ENCODE results near the gene AKAP13. TPM values are rescaled to one million over a fixed set of nuclear protein-coding genes. Genes with fewer than 3 reads are reported as not detected.
"Not testable (repeated sequence)": the region's sequence is repeated elsewhere in the genome, so short reads cannot be mapped to it uniquely, and the experiment has no call there.

AKAP13 gene
- total RNA-seq, 2 experiments from 2014 or later: 85.1 to 104 TPM

- Mint-ChIP-seq H3K27me3 (no peaks in the 10 kb centered on the region), H3K4me1 (peaks cover 89% of the 10 kb centered on the region), H3K36me3 (ENCODE audit: low read depth) (no peaks in the 10 kb centered on the region), H3K9me3 (ENCODE audit: low read depth) (no peaks in the 10 kb centered on the region), H3K27ac (peak overlapping the region; percentile 52), H3K4me3 (no peak overlapping the region)
- POLR2A ChIA-PET: interaction anchor here (0.6 kb wide), 1 partner anchor 312 kb away, joined by 3 read pairs; no protein-coding TSS in a partner anchor
- ATAC-seq (peak; percentile 69), DNase-seq (peak; percentile 41)
- CTCF ChIA-PET: interaction anchor here (0.6 to 1.1 kb wide), 3 partner anchors 115 to 231 kb away, joined by 4 read pairs; no protein-coding TSS in a partner anchor
- intact Hi-C loops (cut with DNase I, micrococcal nuclease): loop anchor here in 1 of 2 experiments (5.0 kb wide), 1 partner anchor 35 kb away; no protein-coding TSS in a partner anchor
Measured at GRCh38 chr15:85477730-85478129, 97.3 kb downstream of the AKAP13 start.

- ATAC-seq (no peak), DNase-seq (no peak)
- H3K27ac Mint-ChIP-seq: no peak overlapping the region
- intact Hi-C loops (cut with DNase I, micrococcal nuclease): loop anchor here in 1 of 2 experiments (5.0 kb wide), 1 partner anchor 37 kb away; no protein-coding TSS in a partner anchor
- no peaks in the 10 kb centered on the region for H3K36me3 Mint-ChIP-seq (ENCODE audit: low read depth)
- no peak overlapping the region for H3K4me3 Mint-ChIP-seq
- CTCF ChIA-PET: interaction anchor here (0.6 to 1.0 kb wide), 5 partner anchors 10 to 256 kb away, joined by 3 read pairs; no protein-coding TSS in a partner anchor
- peaks cover 80% of the 10 kb centered on the region for H3K4me1 Mint-ChIP-seq
- no peaks in the 10 kb centered on the region for H3K9me3 Mint-ChIP-seq (ENCODE audit: low read depth)
- POLR2A ChIA-PET: interaction anchor here (1.0 kb wide), 1 partner anchor 10 kb away, joined by 3 read pairs; no protein-coding TSS in a partner anchor
- no peaks in the 10 kb centered on the region for H3K27me3 Mint-ChIP-seq
Measured at GRCh38 chr15:85479071-85479647, 98.8 kb downstream of the AKAP13 start.

GRCh38 chr15:85480923-85481322, 100.5 kb downstream of the AKAP13 start:
- CTCF ChIA-PET: no interaction called here
- intact Hi-C loops (cut with DNase I, micrococcal nuclease): no loop called here
- Mint-ChIP-seq H3K27me3 (no peaks in the 10 kb centered on the region), H3K4me1 (peaks cover 72% of the 10 kb centered on the region), H3K4me3 (no peak overlapping the region), H3K36me3 (ENCODE audit: low read depth) (no peaks in the 10 kb centered on the region), H3K27ac (peak overlapping the region; percentile 31), H3K9me3 (ENCODE audit: low read depth) (no peaks in the 10 kb centered on the region)
- DNase-seq: no peak
- ATAC-seq: no peak
- POLR2A ChIA-PET: no interaction called here

GRCh38 chr15:85481543-85481942, 101.1 kb downstream of the AKAP13 start:
- DNase-seq; H3K9me3 Mint-ChIP-seq (ENCODE audit: low read depth); H3K27me3 Mint-ChIP-seq; intact Hi-C loops (cut with DNase I, micrococcal nuclease); H3K36me3 Mint-ChIP-seq (ENCODE audit: low read depth); POLR2A ChIA-PET; H3K4me3 Mint-ChIP-seq; H3K27ac Mint-ChIP-seq; CTCF ChIA-PET: not testable (repeated sequence)
- peaks cover 74% of the 10 kb centered on the region for H3K4me1 Mint-ChIP-seq
- peak; percentile 38 for ATAC-seq

GRCh38 chr15:85482894-85483293, 102.5 kb downstream of the AKAP13 start:
- Mint-ChIP-seq H3K4me3 (no peak overlapping the region), H3K27ac (peak overlapping the region; percentile 1), H3K9me3 (ENCODE audit: low read depth) (no peaks in the 10 kb centered on the region), H3K27me3 (no peaks in the 10 kb centered on the region), H3K36me3 (ENCODE audit: low read depth) (peaks cover 5% of the 10 kb centered on the region), H3K4me1 (peaks cover 66% of the 10 kb centered on the region)
- DNase-seq: no peak
- intact Hi-C loops (cut with DNase I, micrococcal nuclease): no loop called here
- POLR2A ChIA-PET: no interaction called here
- CTCF ChIA-PET: no interaction called here
- no peak for ATAC-seq

GRCh38 chr15:85483955-85484354, 103.6 kb downstream of the AKAP13 start:
- H3K27me3 Mint-ChIP-seq; H3K4me3 Mint-ChIP-seq; H3K36me3 Mint-ChIP-seq (ENCODE audit: low read depth); intact Hi-C loops (cut with DNase I, micrococcal nuclease); H3K9me3 Mint-ChIP-seq (ENCODE audit: low read depth); DNase-seq; ATAC-seq: not testable (repeated sequence)
- Mint-ChIP-seq H3K27ac (peak overlapping the region; percentile 62), H3K4me1 (peaks cover 70% of the 10 kb centered on the region)
- ChIA-PET CTCF (interaction anchor here (0.6 to 1.0 kb wide), 6 partner anchors 9 to 187 kb away, joined by 3 to 6 read pairs (median 3); no protein-coding TSS in a partner anchor), POLR2A (interaction anchor here (0.6 kb wide), 1 partner anchor 61 kb away, joined by 4 read pairs; no protein-coding TSS in a partner anchor)

GRCh38 chr15:85484923-85485322, 104.5 kb downstream of the AKAP13 start:
- H3K27me3 Mint-ChIP-seq; ATAC-seq; H3K9me3 Mint-ChIP-seq (ENCODE audit: low read depth); DNase-seq; POLR2A ChIA-PET; H3K4me3 Mint-ChIP-seq: not testable (repeated sequence)
- H3K36me3 Mint-ChIP-seq (ENCODE audit: low read depth): peaks cover 12% of the 10 kb centered on the region
- intact Hi-C loops (cut with DNase I, micrococcal nuclease): loop anchor here (5.0 kb wide), 7 partner anchors 78 to 307 kb away; partner anchors contain the start of gene KLHL25 (in 1 of the 2)
- CTCF ChIA-PET: interaction anchor here (1.0 to 2.9 kb wide), 9 partner anchors 10 to 194 kb away, joined by 3 to 20 read pairs (median 6); no protein-coding TSS in a partner anchor
- H3K27ac Mint-ChIP-seq: peak overlapping the region; percentile 62
- peaks cover 72% of the 10 kb centered on the region for H3K4me1 Mint-ChIP-seq

- ChIA-PET CTCF (interaction anchor here (0.5 to 2.9 kb wide), 13 partner anchors 11 to 350 kb away, joined by 3 to 20 read pairs (median 4); no protein-coding TSS in a partner anchor), POLR2A (no interaction called here)
- intact Hi-C loops (cut with DNase I, micrococcal nuclease): loop anchor here (1.0 to 5.0 kb wide), 13 partner anchors 19 to 354 kb away; partner anchors contain the start of gene KLHL25 (in 1 of the 2)
- no peaks in the 10 kb centered on the region for H3K9me3 Mint-ChIP-seq (ENCODE audit: low read depth)
- DNase-seq (peak; percentile 74), ATAC-seq (peak; percentile 92)
- no peak overlapping the region for H3K4me3 Mint-ChIP-seq
- H3K27ac Mint-ChIP-seq: peak overlapping the region; percentile 23
- peaks cover 73% of the 10 kb centered on the region for H3K4me1 Mint-ChIP-seq
- peaks cover 12% of the 10 kb centered on the region for H3K36me3 Mint-ChIP-seq (ENCODE audit: low read depth)
- no peaks in the 10 kb centered on the region for H3K27me3 Mint-ChIP-seq
Measured at GRCh38 chr15:85485956-85486567, 105.7 kb downstream of the AKAP13 start.

GRCh38 chr15:85487796-85488195, 107.4 kb downstream of the AKAP13 start:
- Mint-ChIP-seq H3K36me3 (ENCODE audit: low read depth) (peaks cover 12% of the 10 kb centered on the region), H3K4me1 (peaks cover 62% of the 10 kb centered on the region)
- CTCF ChIA-PET: interaction anchor here (0.6 to 4.2 kb wide), 11 partner anchors 11 to 509 kb away, joined by 3 to 40 read pairs (median 5); no protein-coding TSS in a partner anchor
- ATAC-seq; DNase-seq; H3K9me3 Mint-ChIP-seq (ENCODE audit: low read depth); H3K4me3 Mint-ChIP-seq; H3K27me3 Mint-ChIP-seq; POLR2A ChIA-PET; H3K27ac Mint-ChIP-seq: not testable (repeated sequence)
- intact Hi-C loops (cut with DNase I, micrococcal nuclease): loop anchor here (2.0 to 5.0 kb wide), 10 partner anchors 55 to 305 kb away; partner anchors contain the start of gene KLHL25 (in 1 of the 2)

- no peaks in the 10 kb centered on the region for H3K27me3 Mint-ChIP-seq
- no peaks in the 10 kb centered on the region for H3K9me3 Mint-ChIP-seq (ENCODE audit: low read depth)
- peak; percentile 14 for ATAC-seq
- peaks cover 12% of the 10 kb centered on the region for H3K36me3 Mint-ChIP-seq (ENCODE audit: low read depth)
- no peak for DNase-seq
- CTCF ChIA-PET: interaction anchor here (0.7 to 4.2 kb wide), 11 partner anchors 10 to 352 kb away, joined by 3 to 40 read pairs (median 5); no protein-coding TSS in a partner anchor
- intact Hi-C loops (cut with DNase I, micrococcal nuclease): loop anchor here (5.0 kb wide), 7 partner anchors 82 to 303 kb away; partner anchors contain the start of gene KLHL25 (in 1 of the 2)
- peaks cover 67% of the 10 kb centered on the region for H3K4me1 Mint-ChIP-seq
- H3K4me3 Mint-ChIP-seq: no peak overlapping the region
- POLR2A ChIA-PET: interaction anchor here (1.0 kb wide), 1 partner anchor 10 kb away, joined by 3 read pairs; no protein-coding TSS in a partner anchor
- no peak overlapping the region for H3K27ac Mint-ChIP-seq
Measured at GRCh38 chr15:85488997-85489396, 108.6 kb downstream of the AKAP13 start.

All from activated CD4-positive, alpha-beta T cell treated with anti-CD3 and anti-CD28 coated beads for 36 hours (primary cell).